DOHH2 (cell line): Measurements from ENCODE around the gene STK32C.

ENCODE experiments used
- EZH2phosphoT487 ChIP-seq: fragments of 200-600 bp; sonication (generic); IDR thresholded peaks from 2 replicates; pipeline ENCODE4 v1.6.1; 2017; ENCODE audit warnings: borderline replicate concordance, mild to moderate bottlenecking, antibody characterized with exemption, low read length, moderate library complexity, mixed read lengths
- TF ChIP-seq, protein P1 (sequence below): fragments of 200-600 bp; sonication (generic); IDR thresholded peaks from one replicate; pipeline ENCODE4 v1.5.1; 2014; ENCODE audit warnings: antibody characterized with exemption, mild to moderate bottlenecking, low read depth, low read length; ENCODE audit not compliant: poor library complexity, severe bottlenecking

DNA sequence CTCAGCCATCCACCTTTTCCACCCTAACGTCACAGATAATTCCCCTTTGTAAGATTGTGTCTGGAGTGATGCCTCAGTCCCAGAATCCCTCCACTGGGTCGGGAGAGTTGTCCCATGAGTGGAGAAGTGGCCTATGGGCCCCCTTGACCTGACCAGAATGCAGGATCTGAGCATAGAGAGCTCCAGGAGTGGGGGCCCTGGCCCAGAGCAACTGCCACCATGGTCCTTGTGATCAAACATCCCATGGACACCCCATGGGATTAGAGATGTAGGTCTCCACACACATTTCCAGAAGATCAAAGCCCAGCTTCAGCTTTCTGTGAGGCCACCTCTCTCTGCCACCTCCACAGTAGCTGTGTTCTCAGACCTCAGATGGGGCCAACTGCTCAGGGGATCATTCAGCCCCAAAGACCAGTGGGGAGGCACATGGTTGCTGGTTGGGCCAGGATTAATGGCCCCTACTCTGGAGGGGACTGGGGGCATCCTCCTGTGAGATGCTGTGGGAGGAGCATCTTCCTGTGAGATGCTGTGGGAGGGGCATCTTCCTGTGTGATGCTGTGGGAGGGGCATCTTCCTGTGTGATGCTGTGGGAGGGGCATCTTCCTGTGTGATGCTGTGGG is 149.5 kb downstream of the STK32C start:
- TF ChIP-seq, protein P1, sequence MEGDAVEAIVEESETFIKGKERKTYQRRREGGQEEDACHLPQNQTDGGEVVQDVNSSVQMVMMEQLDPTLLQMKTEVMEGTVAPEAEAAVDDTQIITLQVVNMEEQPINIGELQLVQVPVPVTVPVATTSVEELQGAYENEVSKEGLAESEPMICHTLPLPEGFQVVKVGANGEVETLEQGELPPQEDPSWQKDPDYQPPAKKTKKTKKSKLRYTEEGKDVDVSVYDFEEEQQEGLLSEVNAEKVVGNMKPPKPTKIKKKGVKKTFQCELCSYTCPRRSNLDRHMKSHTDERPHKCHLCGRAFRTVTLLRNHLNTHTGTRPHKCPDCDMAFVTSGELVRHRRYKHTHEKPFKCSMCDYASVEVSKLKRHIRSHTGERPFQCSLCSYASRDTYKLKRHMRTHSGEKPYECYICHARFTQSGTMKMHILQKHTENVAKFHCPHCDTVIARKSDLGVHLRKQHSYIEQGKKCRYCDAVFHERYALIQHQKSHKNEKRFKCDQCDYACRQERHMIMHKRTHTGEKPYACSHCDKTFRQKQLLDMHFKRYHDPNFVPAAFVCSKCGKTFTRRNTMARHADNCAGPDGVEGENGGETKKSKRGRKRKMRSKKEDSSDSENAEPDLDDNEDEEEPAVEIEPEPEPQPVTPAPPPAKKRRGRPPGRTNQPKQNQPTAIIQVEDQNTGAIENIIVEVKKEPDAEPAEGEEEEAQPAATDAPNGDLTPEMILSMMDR, result no peak
- TF ChIP-seq EZH2phosphoT487, result no peak
